Measurements from ENCODE around the gene CALD1.

DNA sequence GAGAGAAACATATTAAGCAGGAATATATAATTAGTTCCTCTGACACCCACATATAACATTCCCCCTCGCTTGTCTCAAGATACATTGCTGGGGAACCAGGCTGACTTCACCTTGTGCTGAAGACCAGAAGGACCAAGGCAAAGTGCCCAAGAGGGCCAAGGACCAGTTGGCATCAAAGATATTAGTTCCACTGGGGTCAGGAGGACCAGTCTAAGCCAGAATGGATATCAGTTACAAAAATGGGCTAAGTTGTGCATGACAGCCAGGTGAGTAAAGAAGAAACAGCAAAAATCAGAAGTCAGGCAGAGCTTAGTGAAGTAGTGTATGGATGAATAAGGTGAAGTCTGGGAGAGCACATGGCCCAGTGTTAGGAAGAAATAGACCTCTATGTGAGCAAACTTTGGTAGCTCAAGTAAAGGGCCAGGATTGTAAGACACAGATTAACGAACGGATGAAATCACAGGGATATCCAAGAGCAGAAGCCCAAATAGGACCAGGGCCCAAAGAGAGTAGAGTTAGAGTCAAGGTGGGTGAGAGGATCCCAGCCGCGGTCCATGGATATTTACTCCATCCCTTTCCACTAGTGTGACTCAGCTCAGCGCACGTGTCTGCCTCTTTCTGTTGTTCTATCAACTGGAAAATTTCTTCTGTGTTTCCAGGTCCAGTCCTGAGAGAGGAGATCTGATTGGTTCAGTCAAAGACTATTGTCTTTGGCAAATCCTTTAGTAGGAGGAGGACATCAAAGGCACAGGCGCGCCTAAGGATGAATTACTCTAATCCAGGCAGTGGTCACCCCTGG lies 5.0 kb downstream of the CALD1 start:
- TF ChIP-seq CTCF (IDR thresholded peaks at IDR 0.05): no peak
- no peak for TF ChIP-seq POLR2A (IDR thresholded peaks at IDR 0.05)
